Measurements from ENCODE around the gene BCKDK.

Gene BCKDK

GRCh38 chr16:31128711-31129567 is 20.8 kb downstream of the BCKDK start:
- H3K4me3 ChIP-seq (ENCODE audit: low read length), result no peak overlapping the region
- no peak for DNase-seq (ENCODE audit: low read depth)
- no peak for TF ChIP-seq CTCF (IDR thresholded peaks at IDR 0.05; ENCODE audit: insufficient read depth, low read depth, low read length, missing control alignments)

- H3K4me3 ChIP-seq (ENCODE audit: low read length), result no peak overlapping the region
- peak; percentile 19 for TF ChIP-seq CTCF (IDR thresholded peaks at IDR 0.05; ENCODE audit: insufficient read depth, low read depth, low read length, missing control alignments)
- DNase-seq (ENCODE audit: low read depth), result no peak
Measured at GRCh38 chr16:31129568-31130335, 21.6 kb downstream of the BCKDK start.

- no peak for DNase-seq (ENCODE audit: low read depth)
- H3K4me3 ChIP-seq (ENCODE audit: low read length), result no peak overlapping the region
- TF ChIP-seq CTCF (IDR thresholded peaks at IDR 0.05; ENCODE audit: insufficient read depth, low read depth, low read length, missing control alignments), result no peak
Measured at GRCh38 chr16:31130336-31130891, 22.2 kb downstream of the BCKDK start.

- H3K4me3 ChIP-seq (ENCODE audit: low read length), result no peak overlapping the region
- peak; percentile 91 for DNase-seq (ENCODE audit: low read depth)
- no peak for TF ChIP-seq CTCF (IDR thresholded peaks at IDR 0.05; ENCODE audit: insufficient read depth, low read depth, low read length, missing control alignments)
Measured at GRCh38 chr16:31130899-31131298, 22.7 kb downstream of the BCKDK start.

GRCh38 chr16:31131416-31131815 is 23.2 kb downstream of the BCKDK start:
- DNase-seq (ENCODE audit: low read depth), result no peak
- no peak for TF ChIP-seq CTCF (IDR thresholded peaks at IDR 0.05; ENCODE audit: insufficient read depth, low read depth, low read length, missing control alignments)
- no peak overlapping the region for H3K4me3 ChIP-seq (ENCODE audit: low read length)

- TF ChIP-seq CTCF (IDR thresholded peaks at IDR 0.05; ENCODE audit: insufficient read depth, low read depth, low read length, missing control alignments), result no peak
- peak; percentile 53 for DNase-seq (ENCODE audit: low read depth)
- no peak overlapping the region for H3K4me3 ChIP-seq (ENCODE audit: low read length)
Measured at GRCh38 chr16:31131841-31132271, 23.7 kb downstream of the BCKDK start.

Measured in epithelial cell of esophagus (primary cell).